ENCODE results near the gene NQO2.
"Not testable (repeated sequence)": the region's sequence is repeated elsewhere in the genome, so short reads cannot be mapped to it uniquely, and the experiment has no call there.

The NQO2 gene

DNA sequence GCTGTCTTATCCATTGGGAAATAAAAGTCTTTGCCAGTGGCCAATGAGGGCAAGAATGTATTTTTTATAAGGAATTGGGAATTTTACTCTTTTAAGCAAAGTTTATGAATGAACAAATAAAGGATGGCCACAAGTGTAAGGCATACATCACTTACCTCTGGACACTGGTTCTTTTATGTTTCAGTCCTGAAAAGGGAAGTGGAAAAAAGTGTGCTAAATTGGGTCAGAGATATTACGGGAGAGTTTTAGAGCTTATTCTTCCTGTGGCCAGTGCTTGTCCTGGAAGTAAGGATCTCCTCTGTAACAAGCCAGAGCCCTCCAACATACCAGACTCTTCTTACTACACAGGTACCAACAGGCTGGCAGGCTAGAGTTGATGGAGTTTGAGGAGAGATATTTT lies 46.1 kb downstream of the NQO2 start:
- DNase-seq = no peak

GRCh38 chr6:3046295-3046694 lies 46.6 kb downstream of the NQO2 start:
- no peak for DNase-seq

DNA sequence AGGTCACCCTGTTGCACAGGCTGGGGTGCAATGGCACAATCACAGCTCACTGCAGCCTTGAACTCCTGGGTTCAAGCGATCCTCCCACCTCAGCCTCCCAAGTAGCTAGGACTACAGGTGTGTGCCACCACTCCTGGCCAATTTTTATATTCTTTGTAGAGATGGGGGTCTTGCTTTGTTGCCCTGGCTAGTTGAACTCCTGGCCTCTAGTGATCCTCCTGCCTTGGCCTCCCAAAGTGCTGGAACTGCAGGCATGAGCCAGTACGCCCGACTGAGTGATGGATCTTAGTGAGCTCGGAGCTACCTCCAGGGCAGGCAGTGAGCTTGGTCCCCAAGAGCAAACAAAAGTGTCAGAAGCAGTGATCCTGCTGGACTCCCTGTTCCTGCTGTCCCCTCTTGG lies 48.3 kb downstream of the NQO2 start:
- not testable (repeated sequence) for DNase-seq

- DNase-seq = no peak
Observed at GRCh38 chr6:3052481-3053230, 53.0 kb downstream of the NQO2 start.

DNA sequence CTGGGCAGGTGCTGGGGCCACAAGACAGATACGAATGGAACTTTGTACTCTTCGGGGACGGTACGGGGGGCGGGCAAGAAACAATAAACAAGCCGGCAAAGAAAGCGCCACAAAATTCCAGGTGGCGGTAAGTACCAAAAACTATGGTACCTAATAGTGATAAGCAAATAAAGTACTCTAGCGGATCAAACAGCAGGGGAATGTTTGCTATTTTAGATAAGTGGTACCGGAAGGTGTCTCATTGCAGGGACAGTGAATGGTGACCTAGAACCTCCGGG lies 53.5 kb downstream of the NQO2 start:
- DNase-seq = no peak

- peak; percentile 46 for DNase-seq
Observed at GRCh38 chr6:3054229-3055157, 54.8 kb downstream of the NQO2 start.

DNA sequence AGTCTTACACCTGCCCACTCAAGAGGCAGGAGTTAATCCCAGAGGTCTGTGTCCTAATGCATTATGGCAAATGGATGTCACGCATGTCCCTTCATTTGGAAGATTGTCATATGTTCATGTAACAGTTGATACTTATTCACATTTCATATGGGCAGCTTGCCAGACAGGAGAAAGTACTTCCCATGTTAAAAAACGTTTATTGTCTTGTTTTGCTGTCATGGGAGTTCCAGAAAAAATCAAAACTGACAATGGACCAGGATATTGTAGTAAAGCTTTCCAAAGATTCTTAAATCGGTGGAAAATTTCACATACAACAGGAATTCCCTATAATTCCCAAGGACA lies 55.4 kb downstream of the NQO2 start:
- DNase-seq = peak; percentile 43

GRCh38 chr6:3057063-3057770 lies 57.5 kb downstream of the NQO2 start:
- DNase-seq = no peak

DNA sequence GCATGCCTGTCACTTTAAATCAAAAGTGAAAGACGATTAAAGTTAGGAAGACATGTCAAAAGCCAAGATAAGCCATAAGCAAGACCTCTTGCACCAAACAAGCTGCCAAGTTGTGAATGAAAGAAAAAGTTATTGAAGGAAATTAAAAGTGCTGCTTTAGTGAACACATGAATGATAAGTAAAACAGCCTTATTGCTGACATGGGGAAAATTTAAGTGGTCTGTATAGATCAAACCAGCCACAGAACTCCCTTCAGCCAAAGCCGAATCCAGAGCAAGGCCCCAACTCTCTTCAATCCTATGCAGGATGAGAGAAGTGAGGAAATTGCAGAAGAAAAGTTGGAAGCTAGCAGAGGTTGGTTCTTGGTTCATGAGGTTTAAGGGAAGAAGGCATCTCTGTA lies 59.3 kb downstream of the NQO2 start:
- DNase-seq = no peak

GRCh38 chr6:3060092-3060491 lies 60.4 kb downstream of the NQO2 start:
- not testable (repeated sequence) for DNase-seq

GRCh38 chr6:3061501-3061941 lies 61.8 kb downstream of the NQO2 start:
- no peak for DNase-seq

GRCh38 chr6:3063340-3063732 lies 63.6 kb downstream of the NQO2 start:
- not testable (repeated sequence) for DNase-seq

DNA sequence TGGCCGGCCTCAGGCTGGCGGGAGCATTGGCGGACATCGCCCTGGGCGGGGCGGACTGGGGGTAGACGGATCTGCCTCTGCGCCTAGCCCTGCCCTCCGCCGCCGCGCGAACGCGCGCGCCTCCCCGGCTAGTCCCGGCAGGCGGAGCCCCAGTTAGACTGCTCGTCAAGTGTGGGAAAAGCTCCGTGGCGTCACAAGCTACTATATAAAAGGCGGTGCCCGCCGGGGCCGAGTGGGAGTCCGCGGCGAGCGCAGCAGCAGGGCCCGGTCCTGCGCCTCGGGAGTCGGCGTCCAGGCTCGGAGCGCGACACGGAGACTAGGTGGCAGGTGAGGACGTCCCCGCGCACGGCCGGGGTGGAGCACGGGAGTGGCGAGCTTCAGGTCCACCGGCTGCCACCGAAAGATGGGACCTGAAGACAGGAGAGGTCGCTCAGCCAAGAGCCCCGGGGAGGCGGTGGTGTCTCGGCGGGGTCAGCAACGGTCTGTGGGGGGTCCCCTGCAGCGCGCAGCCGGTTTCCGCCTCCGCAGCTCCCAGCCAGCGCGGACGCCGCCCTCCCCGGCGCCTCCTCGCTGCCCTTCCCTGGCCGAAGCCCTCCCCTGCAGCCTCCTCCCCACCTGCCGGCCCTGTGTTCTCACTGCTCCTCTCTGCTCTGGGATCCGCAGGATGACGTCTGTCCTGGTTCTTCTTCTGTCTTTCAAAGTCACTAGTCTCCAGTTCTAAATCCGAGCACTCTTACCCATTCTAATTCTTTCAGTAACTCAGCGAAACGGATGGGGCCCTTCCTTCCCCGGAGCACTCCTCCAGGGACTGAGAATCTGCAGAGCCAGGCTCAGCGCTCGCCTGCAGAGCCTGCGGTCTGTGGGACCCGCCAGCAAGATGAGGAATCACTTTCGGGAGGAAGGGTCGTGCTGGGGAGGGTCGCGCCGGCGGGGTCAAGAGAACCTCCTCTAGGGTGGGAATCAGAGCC lies 64.3 kb downstream of the NQO2 start:
- peak; percentile 65 for DNase-seq

DNA sequence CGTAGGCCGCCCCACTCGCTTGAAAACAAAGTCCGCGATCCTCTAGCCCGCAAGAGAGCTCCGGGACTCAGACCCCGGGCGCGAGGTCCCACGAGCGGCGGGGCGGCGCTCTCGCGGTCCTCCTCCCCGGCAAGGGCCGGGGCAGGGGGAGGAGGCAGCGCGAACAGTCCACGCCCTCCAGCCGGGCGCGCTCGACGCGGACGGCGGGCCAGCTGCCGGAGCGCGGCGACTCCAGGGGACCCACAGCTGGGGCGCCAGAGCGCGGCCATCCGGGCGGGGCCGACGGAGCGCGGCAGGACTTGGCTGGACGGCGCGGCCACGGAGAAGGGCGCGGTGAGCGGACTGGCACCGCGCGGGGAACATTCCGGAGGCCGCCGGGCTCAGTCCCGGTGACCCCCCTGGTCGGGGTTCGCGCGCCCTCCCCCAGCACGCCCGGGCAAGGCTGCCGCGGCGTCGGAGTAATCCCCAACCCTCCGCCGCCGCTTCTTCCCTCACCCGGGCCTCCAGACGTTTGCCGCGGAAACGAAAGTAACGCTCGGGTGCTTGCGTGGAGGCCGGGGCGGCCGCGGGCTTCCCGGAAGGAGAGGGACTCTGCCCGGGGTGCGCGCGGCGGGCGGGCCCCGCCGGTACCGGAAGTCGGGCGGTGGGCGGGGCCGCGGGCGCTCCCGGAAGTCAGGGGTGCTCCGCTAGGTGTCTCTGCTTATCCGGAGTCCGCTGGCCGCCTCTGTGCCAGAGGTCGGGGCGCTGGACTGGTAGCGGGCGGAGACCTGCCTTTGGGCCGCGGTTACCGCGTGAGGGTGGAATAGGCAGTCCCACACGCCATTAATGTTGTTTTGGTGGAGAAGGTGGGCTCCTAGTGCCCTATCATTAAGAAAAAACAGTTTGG lies 68.9 kb downstream of the NQO2 start, which contains the start of gene RIPK1:
Gene RIPK1, plus strand, starts transcription at position 166 of the 886 bp plus-strand sequence. CDS start 8,330 bp downstream, outside the sequence.
- DNase-seq = peak; percentile 52

Measured in DMS79 treated with DMSO at 0.1 percent for 48 hours (cell line).